C4-2B (cell line): ENCODE data around the gene OTP.

Experiments
- ZFX ChIP-seq: fragments of 450-650 bp; IDR thresholded peaks from 2 replicates; pipeline ENCODE4 v1.6.1; 2017
- TF ChIP-seq, protein P1 (sequence below): fragments of 450-650 bp; conservative IDR thresholded peaks from 2 replicates; pipeline ENCODE4 v1.5.1; 2017; ENCODE audit warnings: mild to moderate bottlenecking

DNA sequence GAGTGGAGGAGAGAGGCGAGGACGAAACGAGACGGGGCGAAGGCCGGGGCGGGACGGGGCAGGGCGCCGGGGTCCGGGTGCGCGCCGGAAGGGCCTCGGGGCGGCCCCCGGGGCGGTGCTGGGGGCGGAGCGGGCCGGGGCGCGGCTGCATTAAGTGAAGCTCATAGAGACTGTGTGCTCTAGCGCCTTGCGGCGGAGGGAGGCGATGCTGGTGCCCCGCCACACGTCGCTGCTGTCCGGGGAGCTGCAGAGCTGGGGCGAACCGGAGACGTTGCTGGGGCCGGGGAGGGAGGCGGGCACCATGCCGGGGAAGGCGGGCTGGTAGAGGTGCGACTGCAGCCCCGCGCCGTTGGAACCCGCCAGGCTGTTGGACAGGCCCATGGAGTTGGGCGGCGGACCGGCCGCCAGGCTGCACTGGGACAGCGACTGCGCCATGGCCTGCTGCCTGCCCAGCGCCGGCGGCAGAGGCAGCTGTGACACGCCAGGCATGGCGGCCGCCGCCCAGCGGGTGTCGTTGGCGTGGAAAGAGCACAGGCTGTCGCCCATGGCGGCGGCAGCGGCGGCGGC, 8.3 kb downstream of the OTP start:
- TF ChIP-seq, protein P1, sequence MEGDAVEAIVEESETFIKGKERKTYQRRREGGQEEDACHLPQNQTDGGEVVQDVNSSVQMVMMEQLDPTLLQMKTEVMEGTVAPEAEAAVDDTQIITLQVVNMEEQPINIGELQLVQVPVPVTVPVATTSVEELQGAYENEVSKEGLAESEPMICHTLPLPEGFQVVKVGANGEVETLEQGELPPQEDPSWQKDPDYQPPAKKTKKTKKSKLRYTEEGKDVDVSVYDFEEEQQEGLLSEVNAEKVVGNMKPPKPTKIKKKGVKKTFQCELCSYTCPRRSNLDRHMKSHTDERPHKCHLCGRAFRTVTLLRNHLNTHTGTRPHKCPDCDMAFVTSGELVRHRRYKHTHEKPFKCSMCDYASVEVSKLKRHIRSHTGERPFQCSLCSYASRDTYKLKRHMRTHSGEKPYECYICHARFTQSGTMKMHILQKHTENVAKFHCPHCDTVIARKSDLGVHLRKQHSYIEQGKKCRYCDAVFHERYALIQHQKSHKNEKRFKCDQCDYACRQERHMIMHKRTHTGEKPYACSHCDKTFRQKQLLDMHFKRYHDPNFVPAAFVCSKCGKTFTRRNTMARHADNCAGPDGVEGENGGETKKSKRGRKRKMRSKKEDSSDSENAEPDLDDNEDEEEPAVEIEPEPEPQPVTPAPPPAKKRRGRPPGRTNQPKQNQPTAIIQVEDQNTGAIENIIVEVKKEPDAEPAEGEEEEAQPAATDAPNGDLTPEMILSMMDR, result peak; percentile 55
- TF ChIP-seq ZFX, result 0 out of 2 replicates have a peak, but pooled peaks have one; percentile 25
